A549 (cell line): Measurements from ENCODE around the gene ONECUT3.

ENCODE experiments used
- CTCF ChIP-seq: fragments of >200 bp; sonication (Bioruptor Twin); formaldehyde crosslinking; IDR thresholded peaks from 3 replicates; pipeline ENCODE4 v1.5.1; 2016
- POLR2A ChIP-seq: IDR thresholded peaks from 2 replicates; pipeline ENCODE4 v1.6.1; 2012; ENCODE audit warnings: mild to moderate bottlenecking, low read length
- RCOR1 ChIP-seq: fragments of 150-350 bp; IDR thresholded peaks from 2 replicates; pipeline ENCODE4 v1.6.1; 2014; ENCODE audit warnings: antibody characterized with exemption, low read length, low read depth
- TF ChIP-seq, protein P1 (sequence below): IDR thresholded peaks from 2 replicates; pipeline ENCODE4 v1.6.1; 2012

DNA sequence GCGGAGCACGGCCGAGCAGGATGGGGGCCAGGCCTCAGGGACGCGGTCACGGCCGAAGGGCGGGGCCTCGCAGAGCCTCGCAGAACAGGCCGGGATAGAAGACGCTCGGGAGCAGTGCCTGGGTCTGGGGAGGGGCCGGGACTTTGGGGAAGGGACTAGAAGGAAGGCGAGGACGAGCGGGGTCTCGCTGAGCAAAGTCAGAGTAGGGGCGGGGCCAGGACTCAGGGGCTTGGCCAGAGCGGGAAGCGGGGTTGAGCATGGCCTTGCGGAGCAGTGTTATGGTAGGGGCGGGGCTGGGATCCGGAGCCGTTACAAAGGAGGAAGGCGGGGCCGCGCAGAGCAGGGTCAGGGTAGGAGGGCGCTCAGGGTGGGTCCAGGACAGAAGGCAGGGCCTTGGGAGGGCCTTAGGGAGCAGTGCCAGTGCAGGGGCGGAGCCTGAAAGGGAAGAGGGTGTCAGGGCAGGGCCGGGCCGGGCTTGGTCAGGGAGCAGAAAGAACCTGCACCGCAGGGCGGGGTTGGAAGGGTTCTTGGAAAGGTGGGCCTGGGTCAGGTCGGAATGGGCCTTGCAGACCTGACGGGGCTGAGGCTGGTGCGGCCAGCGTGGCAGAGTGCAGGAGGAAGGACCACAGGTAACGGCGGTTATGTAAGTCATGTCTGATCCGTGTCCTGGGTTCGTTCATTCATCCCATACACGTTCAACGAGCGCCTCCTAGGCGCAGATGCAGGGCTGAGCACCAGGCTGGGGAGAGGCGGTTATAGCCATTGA lies 59.3 kb downstream of the ONECUT3 start:
- peak; percentile 63 for TF ChIP-seq CTCF
- no peak for TF ChIP-seq RCOR1
- TF ChIP-seq POLR2A = no peak; the same call in 1 of the 2 replicates
- TF ChIP-seq, protein P1, sequence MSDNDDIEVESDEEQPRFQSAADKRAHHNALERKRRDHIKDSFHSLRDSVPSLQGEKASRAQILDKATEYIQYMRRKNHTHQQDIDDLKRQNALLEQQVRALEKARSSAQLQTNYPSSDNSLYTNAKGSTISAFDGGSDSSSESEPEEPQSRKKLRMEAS = no peak
